ENCODE results near the gene POLR3H.
A peak's percentile ranks its signal among the peaks of the same experiment; 100 is the strongest.
"Not testable (repeated sequence)": the region's sequence is repeated elsewhere in the genome, so short reads cannot be mapped to it uniquely, and the experiment has no call there.

Gene POLR3H

DNA sequence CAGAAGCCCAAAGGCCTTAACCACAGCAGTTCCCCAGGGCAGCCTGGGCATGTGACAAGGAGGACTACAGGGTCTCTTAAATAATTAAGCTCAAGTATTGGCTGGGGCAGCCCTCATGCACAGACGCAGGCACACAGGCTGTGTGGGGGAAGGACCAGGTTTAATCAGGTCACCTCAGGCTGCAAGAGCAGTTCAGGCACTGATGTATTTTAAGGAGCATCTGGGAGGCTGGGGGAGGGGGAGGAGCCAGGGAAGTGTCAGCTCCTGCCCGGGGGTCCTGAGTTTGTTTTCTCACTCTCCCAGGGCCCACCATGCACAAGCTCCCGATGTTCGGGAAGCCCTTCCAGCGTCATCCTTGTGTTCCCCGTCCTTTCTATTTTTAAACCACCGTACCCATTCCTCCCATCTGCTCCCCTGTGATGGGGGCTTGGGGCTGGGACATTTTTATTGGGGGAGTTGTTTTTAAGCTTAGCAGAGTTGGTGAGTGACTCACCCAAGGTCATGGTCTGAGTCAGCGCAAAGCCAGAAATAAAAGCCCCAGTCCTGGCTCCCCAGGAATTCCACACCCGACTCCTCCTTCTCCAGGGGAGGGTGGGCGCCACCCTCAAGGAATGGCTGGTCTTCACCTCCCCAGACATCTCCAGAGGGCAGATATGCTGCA is 18.9 kb upstream of the POLR3H start:
- no peak for DNase-seq

DNA sequence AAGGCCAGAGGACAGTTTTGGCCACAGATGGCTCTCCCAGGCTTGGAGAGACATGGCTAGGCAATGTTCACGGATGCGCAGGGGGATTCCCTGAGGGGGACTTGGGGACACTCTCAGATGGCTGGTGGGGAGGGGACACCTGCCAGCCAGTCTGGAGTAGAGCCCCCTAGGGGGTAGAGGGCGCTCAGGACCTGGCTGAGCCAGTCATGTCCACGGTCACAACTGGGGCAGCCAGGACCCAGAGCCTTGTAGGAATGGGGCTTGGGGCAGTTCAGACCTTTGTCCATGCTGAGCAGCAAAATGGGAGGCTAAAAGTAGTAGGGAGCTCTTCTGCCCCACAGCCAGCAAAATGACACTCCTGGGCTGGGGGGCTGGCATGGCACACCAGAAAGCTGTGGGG is 18.2 kb upstream of the POLR3H start:
- DNase-seq = no peak

DNA sequence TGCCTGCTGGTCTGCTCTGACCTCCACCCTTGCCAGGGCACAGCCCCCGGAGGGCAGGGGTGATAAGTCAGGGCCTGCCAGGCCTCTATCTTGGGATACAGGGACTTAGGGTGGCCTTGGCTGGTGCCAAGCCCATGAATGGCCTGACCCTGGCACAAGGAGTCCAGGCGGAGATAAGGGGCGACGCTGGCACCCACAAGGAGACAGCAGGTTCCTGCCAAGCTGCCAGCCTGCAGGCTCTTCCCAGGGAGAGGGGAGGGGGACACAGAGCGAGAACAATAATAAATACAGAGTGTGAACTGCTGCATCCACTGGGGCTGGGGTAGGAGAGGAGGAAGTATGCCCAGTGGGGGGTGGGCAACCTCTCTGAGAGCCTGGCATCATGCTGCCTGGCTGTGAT is 17.5 kb upstream of the POLR3H start:
- no peak for DNase-seq

DNA sequence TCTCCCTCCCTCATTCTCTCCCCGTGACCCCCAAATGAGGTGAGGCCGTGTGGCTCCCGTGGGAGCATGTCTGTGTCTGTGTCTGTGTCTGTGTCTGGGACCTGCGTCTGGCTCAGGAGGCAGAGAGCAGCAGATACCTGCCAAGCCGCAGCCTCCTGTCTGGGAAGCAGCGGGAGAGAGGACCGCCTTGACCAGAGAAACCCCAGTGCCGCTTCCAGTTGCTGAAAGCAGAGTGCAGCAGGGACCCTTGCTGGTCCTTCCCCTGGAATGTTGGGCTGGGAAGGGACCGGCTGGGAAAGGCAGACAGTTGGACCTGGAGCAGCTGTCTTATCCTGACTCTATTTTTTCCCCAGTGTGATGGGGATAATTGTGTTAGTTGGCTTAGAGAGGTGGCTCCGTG is 17.1 kb upstream of the POLR3H start:
- DNase-seq = no peak

DNA sequence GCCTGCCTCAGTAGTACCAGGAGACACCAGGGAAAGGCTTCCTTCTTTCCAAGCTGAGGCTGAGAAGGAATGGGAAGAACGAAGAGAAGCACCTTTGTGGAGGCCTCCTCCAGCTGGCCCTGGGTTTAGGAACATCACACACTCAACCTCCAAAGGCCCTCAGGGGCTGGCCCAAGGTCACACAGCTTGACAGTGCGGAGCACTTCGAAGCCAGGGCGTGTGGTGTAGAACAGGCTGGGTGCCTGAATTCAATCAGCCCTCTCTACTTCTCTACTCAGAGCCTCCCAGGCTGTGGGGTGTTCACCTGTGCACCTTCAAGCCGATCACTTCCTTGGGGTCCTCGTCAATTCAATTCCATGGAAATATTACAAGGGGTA is 15.8 kb upstream of the POLR3H start:
- no peak for DNase-seq

DNA sequence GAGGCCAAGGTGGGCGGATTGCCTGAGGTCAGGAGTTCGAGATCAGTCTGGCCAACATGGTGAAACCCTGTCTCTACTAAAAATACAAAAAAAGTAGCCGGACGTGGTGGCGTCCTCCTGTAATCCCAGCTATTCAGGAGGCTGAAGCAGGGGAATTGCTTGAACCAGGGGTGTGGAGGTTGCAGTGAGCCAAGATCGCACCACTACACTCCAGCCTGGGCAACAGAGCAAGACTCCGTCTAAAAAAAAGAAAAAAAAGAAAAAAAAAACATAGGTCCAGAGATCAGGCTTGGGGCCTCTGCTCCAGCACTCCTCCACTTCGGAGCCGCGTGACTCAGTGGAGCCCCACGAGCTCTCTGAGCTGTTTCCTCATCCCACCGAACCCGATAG is 14.0 kb upstream of the POLR3H start:
- not testable (repeated sequence) for DNase-seq

DNA sequence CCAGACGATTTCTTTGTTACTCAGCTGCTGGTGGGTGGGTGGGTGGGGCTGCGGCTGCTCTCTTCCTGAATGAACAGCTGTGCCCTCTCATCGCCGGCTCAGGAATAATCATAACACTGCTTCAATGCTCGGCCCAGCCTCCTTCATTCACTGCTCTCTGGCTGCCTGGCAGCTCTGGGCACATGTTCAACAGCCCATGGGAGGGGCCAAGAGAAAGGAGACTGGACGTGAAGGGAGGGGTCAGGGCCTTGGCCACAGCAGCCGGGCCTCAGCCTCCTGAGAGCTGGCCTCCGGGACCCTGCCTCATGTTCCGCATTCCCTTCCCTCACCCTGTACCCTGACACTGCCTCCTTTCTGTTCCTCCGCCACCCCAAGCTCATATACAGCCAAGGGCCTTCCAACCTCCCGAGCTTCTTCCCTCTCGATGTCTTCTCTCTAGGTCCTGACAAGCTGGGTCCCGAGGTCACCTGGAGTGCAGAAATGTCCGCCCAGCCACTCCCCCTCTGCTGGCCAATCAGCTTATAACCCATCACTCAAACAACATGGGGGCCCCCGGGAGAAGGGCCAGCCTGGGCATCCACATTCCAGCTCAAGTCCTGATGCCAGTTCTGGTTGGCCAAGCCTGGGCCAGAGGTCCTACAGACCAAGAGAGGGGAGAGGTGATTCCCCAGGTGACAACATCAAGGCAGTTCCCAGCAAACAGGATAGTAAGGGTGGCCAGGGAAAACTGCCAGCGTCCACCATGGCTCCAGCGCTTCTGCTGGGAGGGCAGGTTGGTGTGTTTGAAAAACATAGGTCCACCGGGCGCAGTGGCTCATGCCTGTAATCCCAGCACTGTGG is 13.4 kb upstream of the POLR3H start:
- DNase-seq = peak; percentile 87

DNA sequence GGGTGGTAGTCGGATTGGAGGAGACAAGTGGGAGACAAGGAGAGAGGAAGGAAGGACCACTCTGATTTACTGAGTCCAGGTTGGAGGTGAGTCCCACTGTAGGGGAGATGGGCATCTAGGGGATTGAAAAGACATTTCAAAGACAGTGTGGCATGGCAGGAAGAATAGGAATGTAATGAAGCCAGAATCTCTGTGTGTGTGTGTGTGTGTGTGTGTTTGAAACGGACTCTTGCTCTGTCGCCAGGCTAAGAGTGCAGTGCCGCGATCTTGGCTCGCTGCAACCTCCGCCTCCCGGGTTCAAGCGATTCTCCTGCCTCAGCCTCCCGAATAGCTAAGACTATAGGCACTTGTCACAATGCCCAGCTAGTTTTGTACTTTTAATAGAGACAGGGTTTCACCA is 12.3 kb upstream of the POLR3H start:
- DNase-seq = no peak

DNA sequence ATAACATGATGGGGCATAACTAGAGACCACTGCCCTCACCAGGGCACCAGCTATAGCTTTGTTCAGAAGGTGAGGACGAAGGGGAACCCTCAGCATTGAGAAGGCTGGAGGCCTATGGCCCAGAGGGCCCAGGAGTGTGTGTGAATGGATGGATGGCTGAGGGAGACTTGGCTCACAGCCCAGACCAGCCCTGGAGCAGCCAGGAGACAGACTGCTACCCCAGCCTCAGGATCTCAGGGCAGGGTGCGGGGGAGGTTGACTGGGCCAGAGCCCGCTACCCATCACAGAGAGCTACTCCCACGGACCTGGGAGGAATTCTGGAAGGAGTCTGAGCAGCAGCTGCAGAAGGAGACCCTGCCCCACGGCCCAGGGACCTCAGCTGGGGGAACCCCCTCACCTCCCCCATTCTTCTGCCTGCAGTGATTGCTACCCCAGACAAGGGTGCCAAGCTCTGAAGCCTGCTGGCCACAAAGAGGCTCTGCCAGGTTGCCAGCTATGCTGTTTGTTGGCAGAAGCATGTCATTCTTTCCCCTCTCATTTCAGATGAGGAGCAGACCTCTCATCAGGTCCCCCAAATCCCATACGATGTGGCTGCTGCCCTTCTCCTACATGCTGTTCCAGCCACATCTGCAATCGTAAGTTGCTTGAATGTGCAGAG is 11.2 kb upstream of the POLR3H start:
- no peak for DNase-seq

DNA sequence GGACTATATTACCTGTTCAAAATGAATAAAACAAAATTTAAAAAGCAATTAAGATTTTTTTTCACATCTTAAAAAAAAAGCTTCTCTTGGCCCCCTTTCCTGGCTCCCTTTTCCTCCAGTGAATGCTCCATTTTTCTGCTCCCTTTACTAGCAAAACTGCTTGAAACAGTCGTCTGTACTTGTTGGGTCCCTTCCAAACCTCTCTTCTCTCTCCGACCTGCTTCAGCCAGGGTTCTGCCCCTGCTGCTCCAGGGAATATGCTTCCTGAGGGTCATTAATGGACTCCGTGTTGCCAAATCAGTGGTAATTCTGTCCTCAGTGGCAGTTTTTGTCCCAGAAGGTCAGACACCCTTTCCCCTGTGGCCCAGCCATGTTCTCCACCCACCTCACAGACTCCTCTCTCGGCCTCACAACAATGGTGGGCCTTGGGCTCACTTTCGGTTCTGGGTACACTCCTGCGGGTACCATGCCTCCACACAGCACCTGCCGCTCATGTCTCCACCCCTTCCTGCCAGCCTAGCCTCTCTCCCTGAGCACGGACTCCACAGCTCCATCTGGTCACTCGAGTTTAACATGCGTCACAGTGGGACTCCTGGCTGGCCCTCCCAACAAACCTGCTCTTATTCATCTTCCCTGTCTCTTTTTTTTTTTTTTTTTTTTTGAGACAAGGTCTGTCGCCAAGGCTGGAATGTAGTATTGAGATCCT is 7.8 kb upstream of the POLR3H start:
- no peak for DNase-seq

DNA sequence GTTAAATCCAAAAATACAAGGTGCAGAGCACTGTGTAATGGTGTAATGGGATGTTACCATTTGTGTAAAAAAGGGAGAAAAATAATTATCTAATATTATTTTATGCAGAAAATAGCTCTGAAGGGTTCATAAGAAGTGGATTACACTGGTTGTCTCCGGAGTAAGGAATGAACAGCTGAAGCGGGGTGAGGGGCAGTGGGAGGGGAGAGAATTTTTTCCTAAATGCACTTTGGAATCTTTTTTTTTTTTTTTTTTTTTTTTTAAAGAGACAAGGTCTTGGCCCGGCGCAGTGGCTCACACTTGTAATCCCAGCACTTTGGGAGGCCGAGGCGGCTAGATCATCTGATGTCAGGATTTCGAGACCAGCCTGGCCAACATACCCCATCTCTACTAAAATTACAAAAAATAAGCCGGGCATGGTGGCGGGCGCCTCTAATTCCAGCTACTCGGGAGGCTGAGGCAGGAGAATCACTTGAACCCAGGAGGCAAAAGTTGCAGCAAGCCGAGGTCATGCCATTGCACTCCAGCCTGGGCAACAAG is 6.8 kb upstream of the POLR3H start:
- no peak for DNase-seq

DNA sequence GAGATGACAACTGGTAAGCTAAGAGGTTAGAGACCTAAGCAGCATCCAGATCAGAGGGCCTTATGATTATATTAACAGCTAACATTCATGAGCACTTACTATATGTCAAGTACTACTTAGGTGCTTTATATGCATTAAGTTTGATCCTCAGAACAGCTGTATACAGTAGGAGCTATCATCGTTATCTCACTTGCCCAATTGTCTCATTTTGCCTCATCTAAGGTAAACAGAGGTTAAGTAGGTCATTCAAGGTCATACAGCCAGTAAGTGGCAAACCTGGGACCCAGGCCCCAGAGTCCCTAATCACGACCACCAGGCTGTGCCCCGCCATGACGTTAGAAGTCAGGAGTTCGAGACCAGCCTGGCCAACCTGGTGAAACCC is 4.6 kb upstream of the POLR3H start:
- DNase-seq = no peak

DNA sequence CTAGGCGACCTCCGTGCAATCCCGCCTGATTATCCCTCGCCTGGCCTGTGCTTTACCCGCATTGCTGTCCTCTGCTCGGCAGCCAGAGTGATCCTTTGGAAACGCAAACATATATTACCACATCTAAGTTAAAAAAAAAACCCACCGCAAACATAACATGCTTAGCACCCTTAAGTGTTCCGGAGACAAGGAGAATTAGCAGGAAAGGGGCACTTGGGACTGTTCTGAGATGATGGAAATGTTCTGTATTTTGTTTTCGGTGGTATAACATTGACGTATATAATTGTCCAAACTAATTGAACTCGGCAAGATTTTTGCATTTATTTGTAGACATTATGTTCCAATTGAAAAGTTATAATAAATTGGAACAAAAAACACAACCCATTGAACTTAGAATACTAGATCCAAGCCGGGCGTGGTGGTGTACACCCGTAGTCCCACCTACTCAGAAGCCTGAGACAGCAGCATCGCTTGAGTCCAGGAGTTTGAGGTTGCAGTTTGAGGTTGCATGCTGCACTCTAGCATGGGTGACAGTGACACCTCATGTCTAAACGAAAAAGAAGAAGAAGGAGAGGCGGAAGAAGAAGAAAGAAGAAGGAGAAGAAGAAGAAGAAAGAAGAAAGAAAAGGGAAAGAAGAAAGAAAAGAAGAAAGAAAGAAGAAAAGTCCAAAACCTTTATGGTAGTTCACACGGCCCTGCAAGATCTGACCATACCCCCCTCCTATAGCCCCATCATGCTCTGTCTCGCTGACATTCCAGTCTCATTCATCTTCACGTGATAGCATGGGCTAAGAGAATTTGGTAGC is 604 bp upstream of the POLR3H start:
- DNase-seq = no peak

DNA sequence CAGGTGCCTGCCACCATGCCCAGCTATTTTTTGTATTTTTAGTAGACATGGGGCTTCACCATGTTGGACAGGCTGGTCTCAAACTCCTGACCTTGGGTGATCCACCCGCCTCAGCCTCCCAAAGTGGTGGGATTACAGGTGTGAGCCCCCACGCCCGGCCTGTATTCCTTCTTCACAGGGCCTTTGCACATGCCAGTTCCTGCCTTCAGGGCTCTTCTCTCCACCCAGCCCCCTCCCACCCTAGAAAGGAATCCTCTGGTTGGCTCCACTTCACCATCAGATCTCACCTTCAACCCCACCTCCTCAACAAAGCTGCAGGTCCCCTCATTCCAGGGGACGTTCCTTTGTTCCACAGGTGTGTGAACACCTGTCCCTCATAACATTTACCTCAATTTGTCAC is 2.0 kb downstream of the POLR3H start:
- DNase-seq = no peak

DNA sequence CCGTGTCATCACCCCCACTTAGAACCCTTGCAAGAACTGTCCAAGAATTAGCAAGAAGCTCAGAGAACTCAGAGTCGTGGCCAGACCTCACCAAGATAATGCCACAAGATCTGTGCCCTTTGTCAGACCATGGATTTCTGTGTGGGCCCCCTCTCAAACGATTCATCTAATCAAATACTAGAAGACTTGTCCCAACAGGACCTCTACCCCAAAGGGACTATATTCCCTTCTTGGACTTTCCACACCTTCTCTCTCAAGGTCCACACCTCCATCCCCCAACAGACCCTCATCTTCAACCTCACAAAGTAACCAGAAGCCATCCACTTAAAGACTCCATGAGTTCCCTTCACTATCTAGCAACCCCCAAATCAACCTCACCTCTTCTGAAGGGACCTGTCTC is 2.8 kb downstream of the POLR3H start:
- no peak for DNase-seq

DNA sequence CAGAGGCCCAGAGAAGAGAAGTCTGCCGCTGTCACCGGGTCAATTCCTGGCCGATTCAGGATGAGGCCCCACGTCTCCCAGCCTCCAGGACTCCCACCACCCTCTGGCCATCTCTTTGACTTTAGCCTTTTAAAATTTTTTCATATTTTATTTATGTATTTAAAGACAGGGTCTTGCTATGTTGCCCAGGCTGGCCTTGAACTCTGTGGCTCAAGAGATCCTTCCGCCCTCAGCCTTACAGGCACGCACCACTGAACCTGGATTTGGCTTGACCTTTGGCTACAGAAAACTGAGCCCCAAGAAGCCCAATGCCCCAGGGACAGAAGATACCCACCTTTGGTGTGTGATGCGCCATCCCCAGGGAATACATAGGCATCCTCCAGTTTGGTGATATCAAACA is 3.9 kb downstream of the POLR3H start:
- DNase-seq = no peak

DNA sequence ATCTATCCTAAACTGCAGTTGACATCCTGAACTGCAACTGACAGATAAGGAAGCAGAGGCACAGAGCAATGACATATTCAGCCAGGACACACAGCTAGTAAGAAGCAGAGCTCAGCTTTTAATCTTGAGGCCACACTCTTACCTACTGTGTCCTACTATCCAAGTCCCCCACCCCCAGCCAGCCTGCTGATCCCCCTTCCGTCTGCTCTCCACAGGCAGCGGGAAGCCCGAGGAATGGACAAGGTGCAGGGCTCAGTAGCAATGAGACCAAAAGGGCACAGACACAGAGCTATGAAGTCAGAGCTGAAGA is 4.3 kb downstream of the POLR3H start:
- DNase-seq = no peak

DNA sequence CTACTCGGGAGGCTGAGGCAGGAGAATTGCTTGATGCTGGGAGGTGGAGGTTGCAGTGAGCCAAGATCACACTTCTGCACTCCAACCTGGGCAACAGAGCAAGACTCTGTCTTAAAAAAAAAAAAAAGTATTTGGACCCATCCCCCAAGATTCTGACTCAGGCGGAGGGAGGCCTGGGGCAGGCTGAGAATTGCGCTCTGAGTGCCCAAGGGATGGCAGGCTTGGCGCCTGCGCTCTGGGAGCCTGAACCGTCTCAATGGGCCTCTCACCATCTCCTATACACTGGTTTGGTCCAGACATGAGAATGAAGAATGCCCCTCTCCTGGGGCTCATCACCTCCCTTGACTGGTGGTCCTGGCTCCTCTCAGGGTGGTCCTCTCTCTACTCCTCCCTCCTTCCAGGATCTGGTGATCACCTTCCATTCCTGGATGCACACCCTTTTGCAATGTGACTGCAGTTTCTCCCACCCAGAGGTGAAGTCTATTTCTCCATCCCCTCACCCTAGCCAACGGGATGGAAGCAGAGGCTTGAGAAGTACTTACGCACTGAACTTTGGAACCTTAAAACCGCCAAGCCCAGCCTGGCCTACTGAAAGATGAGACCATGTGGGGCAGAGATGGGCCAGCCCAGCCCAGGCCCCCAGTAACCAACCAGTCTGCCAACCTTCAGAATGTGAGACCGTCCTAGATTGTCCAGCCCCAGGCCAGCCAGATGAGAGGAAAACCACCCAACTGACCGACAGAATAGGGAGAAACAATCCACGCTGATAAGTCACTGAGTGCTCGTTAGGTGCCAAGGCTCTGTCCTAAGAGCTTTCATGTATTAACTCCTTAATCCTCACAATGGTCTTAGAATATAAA is 4.9 kb downstream of the POLR3H start:
- no peak for DNase-seq

DNA sequence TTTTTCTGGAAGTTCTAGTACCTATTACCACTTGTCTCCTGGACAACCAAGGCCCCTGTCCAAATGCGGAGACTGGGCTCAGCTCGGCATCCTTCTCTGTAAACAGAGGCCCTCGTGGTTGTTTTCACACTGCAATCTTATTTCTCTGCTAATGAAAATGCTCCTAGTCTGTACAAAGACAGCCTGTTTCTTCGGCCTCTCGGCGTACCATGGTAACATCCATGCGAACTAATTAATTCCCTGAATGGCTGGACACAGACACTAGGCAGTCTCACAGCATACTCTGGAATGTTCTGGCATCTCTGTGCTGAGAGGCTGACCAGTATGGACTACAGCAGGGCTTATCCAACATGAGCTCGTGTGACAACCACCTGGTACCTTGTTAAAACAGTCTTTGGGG is 5.7 kb downstream of the POLR3H start:
- no peak for DNase-seq

DNA sequence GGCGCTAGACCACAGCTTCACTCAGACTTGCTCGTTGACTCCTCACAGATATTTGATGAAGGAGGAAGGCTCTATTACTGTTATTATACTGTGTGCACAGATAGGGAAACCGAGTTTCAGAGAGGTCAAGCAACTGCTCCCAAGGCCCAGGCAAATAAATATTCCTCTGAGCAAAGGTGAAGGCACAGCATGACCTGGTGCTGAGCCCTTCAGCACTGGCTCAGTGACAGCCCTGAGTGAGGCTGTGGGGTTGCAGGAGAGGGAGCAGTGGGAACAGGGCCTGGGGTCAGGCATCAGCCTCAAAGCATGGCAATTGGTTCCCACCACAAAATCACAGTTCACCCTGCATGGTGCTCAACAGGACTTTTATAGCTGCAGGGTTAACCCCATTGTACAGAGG is 7.1 kb downstream of the POLR3H start:
- DNase-seq = no peak

DNA sequence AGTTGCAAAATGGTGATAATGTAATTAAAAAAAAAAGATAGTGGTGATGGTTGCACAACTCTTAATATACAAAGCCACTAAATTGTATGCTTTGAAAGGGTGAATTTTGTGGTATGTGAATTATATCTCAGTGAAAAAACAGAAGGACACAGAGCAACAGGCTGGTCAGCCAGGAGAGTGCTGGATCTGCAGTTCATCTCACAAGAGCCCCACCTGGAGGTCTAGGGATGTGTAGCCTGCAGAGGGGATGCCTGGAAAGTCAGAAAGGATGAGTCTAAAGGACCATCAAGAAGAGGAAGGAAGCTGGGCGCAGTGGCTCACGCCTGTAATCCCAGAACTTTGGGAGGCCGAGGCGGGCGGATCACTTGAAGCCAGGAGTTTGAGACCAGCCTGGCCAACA is 9.0 kb downstream of the POLR3H start:
- DNase-seq = no peak

DNA sequence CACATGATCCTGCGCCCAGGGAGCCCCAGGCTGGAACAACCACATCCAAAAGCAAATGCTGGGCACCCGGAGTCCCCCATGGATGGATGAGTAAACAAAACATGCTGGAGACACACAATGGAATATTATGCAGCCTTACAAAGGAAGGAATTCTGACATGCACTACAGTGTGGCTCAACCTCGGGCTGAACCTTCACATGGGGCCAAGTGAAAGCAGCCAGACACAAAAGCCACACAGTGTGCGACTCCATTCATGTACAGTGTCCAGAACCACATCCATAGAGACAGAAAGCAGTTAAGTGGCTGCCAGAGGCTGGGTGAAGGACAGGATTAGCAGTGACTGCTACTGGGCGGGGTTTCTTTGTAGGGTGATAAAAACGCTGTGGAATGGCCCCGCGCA is 10.1 kb downstream of the POLR3H start:
- DNase-seq = no peak

Measured in NCI-H524 treated with DMSO at 0.1 percent for 48 hours (cell line).